H1 (cell line): ENCODE results near the gene PEPD. TPM values are rescaled to one million over a fixed set of nuclear protein-coding genes. Genes with fewer than 3 reads are reported as not detected.

Experiments used
- CTCF ChIA-PET: fragments of 300-600 bp; sonication (Branson Sonifier 250); formaldehyde crosslinking; loops from one replicate; lab custom pipeline; 2021; ENCODE audit not compliant: partially characterized antibody; lab: Charles Lee
- POLR2A ChIA-PET: fragments of 300-600 bp; sonication (Branson Sonifier 250); formaldehyde crosslinking; loops from one replicate; lab custom pipeline; 2021; ENCODE audit warnings: inconsistent platforms; ENCODE audit not compliant: partially characterized antibody; lab: Charles Lee
- DNase-seq, 2 experiments: peaks; one replicate each; pipeline versions ENCODE4 v3.0.0 to v3.0.0-alpha.2; 2010 to 2022; ENCODE audit warnings: low spot score in 2 of 2, low read depth in 1 of 2, mixed read lengths in 1 of 2
- FAIRE-seq: peaks from 2 replicates; lab custom pipeline; 2011; peaks lifted over from hg19 to GRCh38; lab: Jason Lieb, UNC
- H2AFZ ChIP-seq: 2 replicates; pipeline ENCODE4 v1.8.1; 2012; ENCODE audit warnings: low read length, inconsistent platforms
- H2AK5ac ChIP-seq: 2 replicates; pipeline ENCODE4 v1.6.1; 2013; ENCODE audit warnings: low read depth, low read length
- H2BK120ac ChIP-seq: replicated peaks from 2 replicates; pipeline ENCODE3; 2013; ENCODE audit warnings: low read depth, low read length, inconsistent platforms
- H2BK12ac ChIP-seq: 2 replicates; pipeline ENCODE4 v1.6.1; 2013; ENCODE audit warnings: low read depth, low read length
- H2BK15ac ChIP-seq: 2 replicates; pipeline ENCODE4 v1.6.1; 2013; ENCODE audit warnings: low read length
- H2BK20ac ChIP-seq: 2 replicates; pipeline ENCODE4 v1.6.1; 2013; ENCODE audit warnings: low read length
- H2BK5ac ChIP-seq: 2 replicates; pipeline ENCODE4 v1.6.1; 2013; ENCODE audit warnings: low read depth, low read length
- H3K14ac ChIP-seq: 2 replicates; pipeline ENCODE4 v1.6.1; 2013; ENCODE audit warnings: inconsistent platforms; ENCODE audit not compliant: insufficient read length
- H3K18ac ChIP-seq: 2 replicates; pipeline ENCODE4 v1.6.1; 2013; ENCODE audit warnings: low read length; ENCODE audit errors: extremely low read depth
- H3K23ac ChIP-seq: 2 replicates; pipeline ENCODE4 v1.6.1; 2013; ENCODE audit warnings: inconsistent platforms; ENCODE audit not compliant: insufficient read length
- H3K23me2 ChIP-seq: 2 replicates; pipeline ENCODE4 v1.6.1; 2013; ENCODE audit warnings: low read depth, low read length
- H3K27ac ChIP-seq: 2 replicates; pipeline ENCODE4 v1.6.1; 2011; ENCODE audit warnings: low read depth, low read length, inconsistent platforms
- H3K27me3 ChIP-seq, 4 experiments: replicated peaks in 1 of 4; 1 replicate in 1 of 4; 2 replicates in 3 of 4; pipeline versions ENCODE4 v1.6.1 to v1.8.1; 2011 to 2013; ENCODE audit warnings: low read length in 3 of 4, mild to moderate bottlenecking in 3 of 4, inconsistent platforms in 2 of 4, mixed read lengths in 2 of 4, moderate library complexity in 1 of 4; ENCODE audit not compliant: control insufficient read depth in 3 of 4, insufficient read depth in 3 of 4; ENCODE audit errors: extremely low read depth in 1 of 4
- H3K36me3 ChIP-seq, 4 experiments: 2 replicates each; pipeline versions ENCODE4 v1.6.1 to v1.8.1; 2011 to 2013; ENCODE audit warnings: mild to moderate bottlenecking in 4 of 4, low read length in 3 of 4, moderate library complexity in 2 of 4, control low read depth in 1 of 4, inconsistent platforms in 1 of 4; ENCODE audit not compliant: insufficient read depth in 4 of 4, control insufficient read depth in 2 of 4
- H3K4ac ChIP-seq: replicated peaks from 2 replicates; pipeline ENCODE3; 2013; ENCODE audit warnings: low read length, low read depth, mixed read lengths, inconsistent platforms; ENCODE audit not compliant: insufficient read length
- H3K4me1 ChIP-seq, 4 experiments: replicated peaks in 1 of 4; 1 replicate in 1 of 4; 2 replicates in 3 of 4; pipeline versions ENCODE4 v1.6.1 to v1.8.1; 2011 to 2013; ENCODE audit warnings: low read length in 3 of 4, inconsistent platforms in 2 of 4, mixed read lengths in 1 of 4; ENCODE audit not compliant: insufficient read depth in 4 of 4, control insufficient read depth in 3 of 4
- H3K4me2 ChIP-seq, 2 experiments: 2 replicates each; pipeline versions ENCODE4 v1.6.1 to v1.8.1; 2011 to 2013; ENCODE audit warnings: low read depth in 2 of 2, low read length in 2 of 2, control low read depth in 1 of 2, inconsistent platforms in 1 of 2, mild to moderate bottlenecking in 1 of 2; ENCODE audit not compliant: insufficient read depth in 1 of 2
- H3K4me3 ChIP-seq, 4 experiments: fragments of 200-600, 300-600 bp in 1 of 4; sonication (generic), shearing (Covaris generic), sonication (Bioruptor Twin) in 1 of 4; 2 replicates each; pipeline versions ENCODE4 v1.5.1 to v1.8.1; 2011 to 2016; ENCODE audit warnings: low read length in 4 of 4, low read depth in 3 of 4, control low read depth in 2 of 4, inconsistent platforms in 2 of 4, mild to moderate bottlenecking in 2 of 4, mixed read lengths in 1 of 4, moderate library complexity in 1 of 4; ENCODE audit not compliant: insufficient read depth in 2 of 4; ENCODE audit errors: extremely low read depth in 1 of 4
- H3K56ac ChIP-seq: replicated peaks from 2 replicates; pipeline ENCODE3; 2013; ENCODE audit warnings: low read depth, mild to moderate bottlenecking, mixed read lengths, low read length, inconsistent platforms; ENCODE audit not compliant: insufficient read length
- H3K79me1 ChIP-seq: 2 replicates; pipeline ENCODE4 v1.6.1; 2013; ENCODE audit warnings: low read depth, low read length, control low read depth
- H3K79me2 ChIP-seq, 2 experiments: 2 replicates each; pipeline versions ENCODE4 v1.6.1 to v1.8.1; 2012 to 2013; ENCODE audit warnings: low read length in 2 of 2, mild to moderate bottlenecking in 2 of 2, inconsistent platforms in 1 of 2; ENCODE audit not compliant: insufficient read depth in 2 of 2, control insufficient read depth in 1 of 2
- H3K9ac ChIP-seq, 4 experiments: replicated peaks in 1 of 4; 1 replicate in 1 of 4; 2 replicates in 3 of 4; pipeline versions ENCODE4 v1.6.1 to v1.8.1; 2011 to 2013; ENCODE audit warnings: low read depth in 3 of 4, low read length in 3 of 4, control low read depth in 2 of 4, mild to moderate bottlenecking in 2 of 4, moderate library complexity in 2 of 4, inconsistent platforms in 1 of 4; ENCODE audit errors: extremely low read depth in 1 of 4
- H3K9me3 ChIP-seq, 2 experiments: 2 replicates each; pipeline versions ENCODE4 v1.6.1 to v1.8.1; 2012 to 2013; ENCODE audit warnings: mild to moderate bottlenecking in 2 of 2, moderate library complexity in 2 of 2, control low read depth in 1 of 2, inconsistent platforms in 1 of 2, low read depth in 1 of 2, low read length in 1 of 2, mixed read lengths in 1 of 2; ENCODE audit not compliant: insufficient read depth in 2 of 2
- H4K20me1 ChIP-seq, 2 experiments: replicated peaks in 1 of 2; 2 replicates each; pipeline versions ENCODE3 to v1.8.1; 2011 to 2013; ENCODE audit warnings: inconsistent platforms in 2 of 2, low read length in 2 of 2, mild to moderate bottlenecking in 1 of 2; ENCODE audit not compliant: insufficient read depth in 2 of 2, control insufficient read depth in 1 of 2
- H4K5ac ChIP-seq: 2 replicates; pipeline ENCODE4 v1.6.1; 2013; ENCODE audit warnings: low read length, low read depth, mixed read lengths, inconsistent platforms; ENCODE audit not compliant: insufficient read length
- H4K8ac ChIP-seq: 2 replicates; pipeline ENCODE4 v1.8.0; 2013; ENCODE audit warnings: mild to moderate bottlenecking, moderate library complexity, low read length, inconsistent platforms; ENCODE audit not compliant: insufficient read depth; ENCODE audit errors: extremely low read depth
- H4K91ac ChIP-seq: replicated peaks from 2 replicates; pipeline ENCODE3; 2013; ENCODE audit warnings: low read length, mixed read lengths, inconsistent platforms; ENCODE audit not compliant: insufficient read length
- ATF3 ChIP-seq: IDR thresholded peaks from 2 replicates; pipeline ENCODE4 v1.6.1; 2011; ENCODE audit warnings: low read depth, mild to moderate bottlenecking, low read length; ENCODE audit not compliant: insufficient read depth
- CTCF ChIP-seq, 3 experiments: IDR thresholded peaks; 1 replicate in 2 of 3; 2 replicates in 1 of 3; pipeline versions ENCODE4 v1.5.1 to v1.6.1; 2011; ENCODE audit warnings: low read length in 3 of 3, mild to moderate bottlenecking in 3 of 3, inconsistent platforms in 2 of 3, low read depth in 1 of 3, moderate library complexity in 1 of 3; ENCODE audit not compliant: insufficient read depth in 1 of 3; ENCODE audit errors: control extremely low read depth in 1 of 3
- EP300 ChIP-seq, 2 experiments: IDR thresholded peaks; 1 replicate in 1 of 2; 2 replicates in 1 of 2; pipeline ENCODE4 v1.6.1; 2011 to 2012; ENCODE audit warnings: low read depth in 2 of 2, low read length in 2 of 2, mild to moderate bottlenecking in 2 of 2, borderline replicate concordance in 1 of 2, inconsistent platforms in 1 of 2, moderate library complexity in 1 of 2
- GABPA ChIP-seq: IDR thresholded peaks from 2 replicates; pipeline ENCODE4 v1.6.1; 2011; ENCODE audit warnings: mild to moderate bottlenecking, low read length, moderate library complexity, borderline replicate concordance; ENCODE audit not compliant: insufficient read depth
- GTF2F1 ChIP-seq: IDR thresholded peaks from 2 replicates; pipeline ENCODE4 v1.6.1; 2012; ENCODE audit warnings: low read depth, low read length, improper control_type of control experiment, borderline replicate concordance
- SP4 ChIP-seq: IDR thresholded peaks from 2 replicates; pipeline ENCODE4 v1.6.1; 2012; ENCODE audit warnings: low read length, inconsistent platforms
- SRF ChIP-seq: IDR thresholded peaks from 2 replicates; pipeline ENCODE4 v1.6.1; 2011; ENCODE audit warnings: mild to moderate bottlenecking, low read depth, low read length, moderate library complexity
- TAF7 ChIP-seq: optimal IDR thresholded peaks from 2 replicates; pipeline ENCODE3; 2011; ENCODE audit warnings: low read depth, mild to moderate bottlenecking, inconsistent platforms, low read length, moderate library complexity, borderline replicate concordance
- TBP ChIP-seq: IDR thresholded peaks from 2 replicates; pipeline ENCODE4 v1.6.1; 2011; ENCODE audit warnings: low read depth, low read length, improper control_type of control experiment
- USF2 ChIP-seq: IDR thresholded peaks from 2 replicates; pipeline ENCODE4 v1.6.1; 2011; ENCODE audit warnings: low read length, improper control_type of control experiment
- WGBS, 2 experiments: shearing (Covaris generic) in 1 of 2; methylation state at CpG; one replicate each; pipeline versions ENCODE4 v1.1.6 to v1.1.7; 2013 to 2015; ENCODE audit warnings: low lambda C conversion rate in 2 of 2, mixed read lengths in 2 of 2, inconsistent platforms in 1 of 2, low coverage in 1 of 2, missing lambda C conversion rate in 1 of 2; ENCODE audit not compliant: insufficient replicate concordance in 2 of 2, insufficient coverage in 1 of 2, insufficient read length in 1 of 2; ENCODE audit errors: extremely low coverage in 1 of 2, missing lambda C conversion rate in 1 of 2; 5-methylcytosine and 5-hydroxymethylcytosine counted together
- polyA plus RNA-seq, 7 experiments: library from polyadenylated mRNA; depleted of rRNA in 3 of 7; stranded (reverse) in 5 of 7; unstranded in 2 of 7; fragments of >200 nt in 5 of 7; fragments of 200-250 nt in 2 of 7; gene quantifications; 1 replicate in 5 of 7; 2 replicates in 1 of 7; 4 replicates in 1 of 7; pipeline versions ENCODE4 v1.2.1 to v1.2.3, GENCODE V29; 2011 to 2013; ENCODE audit warnings: missing spikeins in 2 of 7, mixed read lengths in 2 of 7
- total RNA-seq: library from RNA; stranded (reverse); fragmentation: NEBNext Ultra II Directional; extraction: Animal tissue kit (Norgen Biotek cat#: 25700); gene quantifications from 2 replicates; pipeline ENCODE4 v1.2.1, GENCODE V29; 2021

The PEPD gene
- total and polyA plus RNA-seq, 2 of the 8 experiments (the other 6 are each of a cell fraction or from before 2014, with no cell fraction given): 84.1 to 178 TPM

- CTCF ChIA-PET: interaction anchor here (1.0 kb wide), 1 partner anchor 54 kb away, joined by 4 read pairs; no protein-coding TSS in a partner anchor
- H3K79me1 ChIP-seq: no peaks in the 10 kb centered on the region
- no peak overlapping the region for H2BK15ac ChIP-seq
- FAIRE-seq (no peak), DNase-seq (no peak)
- no peaks in the 10 kb centered on the region for H3K9me3 ChIP-seq
- H4K5ac ChIP-seq: no peak overlapping the region
- H3K27ac ChIP-seq: no peak overlapping the region
- H3K18ac ChIP-seq: no peak overlapping the region
- H2BK5ac ChIP-seq: no peak overlapping the region
- no peak overlapping the region for H2AK5ac ChIP-seq
- no peak overlapping the region for H2AFZ ChIP-seq
- H4K20me1 ChIP-seq: peaks cover 0 to 2% of the 10 kb centered on the region in 2 experiments
- H3K4me2 ChIP-seq: no peak overlapping the region
- H3K4me1 ChIP-seq: no peaks in the 10 kb centered on the region
- no peak overlapping the region for H4K8ac ChIP-seq
- no peak overlapping the region for H2BK120ac ChIP-seq
- no peak overlapping the region for H3K4ac ChIP-seq
- H3K79me2 ChIP-seq: no peaks in the 10 kb centered on the region
- no peak overlapping the region for H2BK12ac ChIP-seq
- H3K23me2 ChIP-seq: no peaks in the 10 kb centered on the region
- H3K9ac ChIP-seq: no peak overlapping the region
- POLR2A ChIA-PET: no interaction called here
- H4K91ac ChIP-seq: no peak overlapping the region
- no peak overlapping the region for H3K14ac ChIP-seq
- 100% methylated on average over 4 of the region's 8 CpGs; no CpG with 5 or more reads in 1 of the 2 experiments for WGBS, 2 experiments
- H3K23ac ChIP-seq: no peak overlapping the region
- H3K27me3 ChIP-seq: no peaks in the 10 kb centered on the region
- no peaks in the 10 kb centered on the region for H3K36me3 ChIP-seq
- H3K56ac ChIP-seq: no peak overlapping the region
- no peak overlapping the region for H3K4me3 ChIP-seq
- no peak overlapping the region for H2BK20ac ChIP-seq
- TF ChIP-seq TAF7 (no peak), SP4 (no peak), GABPA (no peak), CTCF (IDR thresholded peaks at IDR 0.05; ENCODE audit: control extremely low read depth in 1 of 3, insufficient read depth in 1 of 3, low read depth in 1 of 3, low read length in 3 of 3) (no peak), EP300 (IDR thresholded peaks at IDR 0.05; ENCODE audit: borderline replicate concordance in 1 of 2, low read depth in 2 of 2, low read length in 2 of 2) (no peak), GTF2F1 (no peak), SRF (no peak), TBP (no peak), USF2 (no peak), ATF3 (no peak)
Observed at GRCh38 chr19:33488826-33489225, 32.8 kb downstream of the PEPD start.
